Midbrain (tissue), 1 donor: ENCODE measurements around the gene CAMK1D.

ENCODE experiments used
- DNase-seq: peaks from one replicate; lab custom pipeline; 2025; lab: John Stamatoyannopoulos, UW

CAMK1D gene

GRCh38 chr10:12597176-12597575 lies 247.8 kb downstream of the CAMK1D start:
- no peak for DNase-seq

- no peak for DNase-seq
Measured at GRCh38 chr10:12597788-12598765, 248.7 kb downstream of the CAMK1D start.

GRCh38 chr10:12600652-12601051 lies 251.3 kb downstream of the CAMK1D start:
- DNase-seq = no peak

- DNase-seq = no peak
Measured at GRCh38 chr10:12602521-12602920, 253.2 kb downstream of the CAMK1D start.

GRCh38 chr10:12603766-12604470 lies 254.6 kb downstream of the CAMK1D start:
- no peak for DNase-seq

GRCh38 chr10:12605580-12606405 lies 256.4 kb downstream of the CAMK1D start:
- DNase-seq = peak; percentile 71

GRCh38 chr10:12606461-12606860 lies 257.1 kb downstream of the CAMK1D start:
- no peak for DNase-seq

- no peak for DNase-seq
Measured at GRCh38 chr10:12608761-12609160, 259.4 kb downstream of the CAMK1D start.

- DNase-seq = no peak
Measured at GRCh38 chr10:12609435-12609834, 260.1 kb downstream of the CAMK1D start.

GRCh38 chr10:12613136-12613535 lies 263.8 kb downstream of the CAMK1D start:
- no peak for DNase-seq

GRCh38 chr10:12614177-12614995 lies 265.0 kb downstream of the CAMK1D start:
- DNase-seq = no peak

- no peak for DNase-seq
Measured at GRCh38 chr10:12615296-12616220, 266.2 kb downstream of the CAMK1D start.

- no peak for DNase-seq
Measured at GRCh38 chr10:12617191-12618175, 268.1 kb downstream of the CAMK1D start.

- DNase-seq = no peak
Measured at GRCh38 chr10:12622016-12622415, 272.7 kb downstream of the CAMK1D start.

- no peak for DNase-seq
Measured at GRCh38 chr10:12622691-12623090, 273.3 kb downstream of the CAMK1D start.

- DNase-seq = no peak
Measured at GRCh38 chr10:12625393-12626023, 276.2 kb downstream of the CAMK1D start.

- DNase-seq = no peak
Measured at GRCh38 chr10:12628153-12628552, 278.8 kb downstream of the CAMK1D start.
